ENCODE results near the gene TRIM26.
A peak's percentile ranks its signal among the peaks of the same experiment; 100 is the strongest.

Gene TRIM26

GRCh38 chr6:30211306-30211705, 1.9 kb downstream of the TRIM26 start:
- DNase-seq (ENCODE audit: low spot score) = no peak

DNA sequence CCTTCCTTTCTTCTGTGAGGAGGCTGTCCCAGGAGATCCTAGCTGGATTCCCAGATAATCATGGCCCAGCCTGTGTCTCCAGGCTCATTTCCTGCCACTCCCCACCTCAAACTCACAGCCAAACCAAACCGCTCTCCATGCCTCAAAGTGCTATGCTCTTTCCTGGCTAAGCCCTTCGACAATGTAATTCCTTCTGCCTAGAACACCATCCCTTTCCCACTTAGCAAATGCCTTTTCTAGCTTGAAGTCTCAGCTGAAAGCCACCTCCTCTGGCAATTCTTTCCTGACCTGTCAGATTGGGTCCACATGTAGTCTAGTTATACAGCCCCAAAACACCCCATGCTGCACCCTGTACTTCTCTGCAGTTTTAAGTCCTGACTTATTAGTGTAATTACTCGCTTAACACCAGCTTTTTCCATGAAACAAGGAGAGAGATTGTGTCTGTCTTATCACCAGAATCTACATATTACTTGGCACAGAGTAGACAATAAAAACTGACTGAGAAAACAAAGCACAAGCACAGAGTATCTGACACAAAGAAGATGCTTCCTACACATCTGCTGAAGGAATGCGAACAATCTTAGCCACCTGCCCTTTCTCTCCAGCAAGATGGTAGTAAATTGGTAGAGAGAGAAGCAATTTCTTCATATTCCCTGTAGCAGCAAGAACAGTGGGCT, 5.4 kb downstream of the TRIM26 start:
- no peak for DNase-seq (ENCODE audit: low spot score)

GRCh38 chr6:30206799-30207618, 6.2 kb downstream of the TRIM26 start:
- peak; percentile 22 for DNase-seq (ENCODE audit: low spot score)

- DNase-seq (ENCODE audit: low spot score) = no peak
Observed at GRCh38 chr6:30206152-30206551, 7.1 kb downstream of the TRIM26 start.

- no peak for DNase-seq (ENCODE audit: low spot score)
Observed at GRCh38 chr6:30204116-30204515, 9.1 kb downstream of the TRIM26 start.

DNA sequence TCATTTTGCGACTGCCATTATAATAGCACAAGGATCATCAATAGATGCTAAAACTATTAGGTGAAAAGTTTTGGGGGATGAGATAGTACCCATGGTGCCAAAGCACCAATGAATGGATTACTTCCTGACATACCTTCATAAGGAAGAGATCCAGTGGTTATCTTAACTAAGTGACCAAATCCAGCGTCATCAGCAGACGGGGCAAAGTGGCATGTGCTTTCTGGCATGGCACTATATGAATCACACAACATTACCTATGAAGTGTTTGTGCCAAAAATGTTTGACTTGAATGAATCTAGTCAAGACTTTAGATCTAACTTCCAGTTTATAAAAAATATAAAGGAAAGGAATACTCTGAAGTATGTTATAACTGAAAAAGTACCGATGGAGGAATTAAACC, 10.8 kb downstream of the TRIM26 start:
- DNase-seq (ENCODE audit: low spot score) = no peak

DNA sequence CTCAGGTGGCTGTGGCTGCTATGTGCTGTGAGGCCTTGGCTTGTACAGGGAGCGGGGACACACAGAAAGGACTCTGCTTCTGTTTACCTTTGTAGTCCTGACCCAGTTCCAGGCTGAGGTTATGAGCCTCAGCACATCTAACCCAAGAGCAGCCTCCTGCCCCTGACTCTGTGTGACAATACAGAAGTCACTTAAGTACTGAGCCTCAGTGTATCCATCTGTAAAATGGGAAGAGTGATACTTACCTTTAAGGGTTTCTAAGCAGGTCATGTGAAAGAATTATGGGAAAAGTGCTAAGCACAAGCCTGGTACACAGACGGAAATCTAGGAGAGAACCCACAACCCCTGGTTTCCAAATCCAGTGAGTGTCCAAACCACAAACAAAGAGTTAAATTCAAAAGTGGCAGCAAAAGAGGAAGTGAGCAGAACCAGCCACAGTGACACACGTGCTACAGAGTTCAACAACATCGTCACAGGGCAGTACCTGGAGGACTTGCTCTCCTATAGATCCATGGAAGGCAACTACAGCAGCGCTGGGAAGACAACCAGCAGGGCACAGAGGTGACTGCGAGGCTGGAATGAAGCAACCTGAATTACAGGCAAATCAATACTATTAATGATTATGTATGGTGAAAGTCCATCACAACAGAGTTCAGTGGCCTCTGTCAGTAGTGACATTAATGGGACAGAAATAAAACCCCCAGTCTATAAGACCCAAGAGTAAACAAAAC, 12.5 kb downstream of the TRIM26 start:
- no peak for DNase-seq (ENCODE audit: low spot score)

DNA sequence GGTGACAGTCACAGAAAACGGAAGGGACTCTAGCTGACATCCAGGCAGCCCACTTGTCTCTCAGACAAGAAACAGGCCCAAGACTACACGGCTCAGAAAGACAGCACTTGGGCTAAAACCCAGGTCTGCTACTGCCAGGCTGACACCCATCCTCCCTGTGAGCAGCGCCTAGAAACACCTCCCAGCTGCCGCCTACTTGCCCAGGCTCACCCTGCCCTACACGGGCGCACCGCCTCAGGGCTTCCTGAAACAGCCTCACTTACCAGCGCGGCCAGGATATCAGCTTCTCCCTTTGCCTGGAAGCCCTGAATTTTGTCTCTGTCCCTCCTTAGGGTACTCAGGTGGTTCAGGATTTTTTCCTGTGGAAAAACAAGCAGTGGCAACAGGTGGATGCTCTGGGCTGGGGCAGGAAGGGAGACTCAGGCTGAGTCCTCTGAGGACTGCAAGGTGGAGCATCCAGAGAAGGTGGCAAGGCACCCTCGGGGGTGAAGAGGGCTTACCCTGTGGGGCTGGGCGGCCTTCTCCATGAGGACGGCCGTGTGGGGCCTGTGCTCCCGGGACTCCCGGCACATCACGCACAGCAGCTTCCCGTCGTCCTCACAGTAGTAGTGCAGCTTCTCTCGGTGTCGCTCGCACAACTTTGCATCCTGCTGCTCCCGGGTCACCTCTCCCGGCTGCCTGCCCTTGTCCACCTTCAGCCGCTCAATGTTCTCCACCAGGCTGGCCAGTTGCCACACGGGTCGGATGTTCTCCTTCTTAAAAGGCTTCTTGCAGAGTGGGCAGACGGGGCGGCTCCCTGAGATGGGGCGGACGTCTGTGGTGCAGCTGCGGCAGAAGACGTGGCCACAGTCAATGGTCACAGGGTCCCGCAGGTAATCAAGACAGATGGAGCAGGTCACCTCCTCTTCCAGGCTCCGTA, 14.8 kb downstream of the TRIM26 start:
- DNase-seq (ENCODE audit: low spot score) = no peak

GRCh38 chr6:30196376-30196775, 16.8 kb downstream of the TRIM26 start:
- no peak for DNase-seq (ENCODE audit: low spot score)

DNA sequence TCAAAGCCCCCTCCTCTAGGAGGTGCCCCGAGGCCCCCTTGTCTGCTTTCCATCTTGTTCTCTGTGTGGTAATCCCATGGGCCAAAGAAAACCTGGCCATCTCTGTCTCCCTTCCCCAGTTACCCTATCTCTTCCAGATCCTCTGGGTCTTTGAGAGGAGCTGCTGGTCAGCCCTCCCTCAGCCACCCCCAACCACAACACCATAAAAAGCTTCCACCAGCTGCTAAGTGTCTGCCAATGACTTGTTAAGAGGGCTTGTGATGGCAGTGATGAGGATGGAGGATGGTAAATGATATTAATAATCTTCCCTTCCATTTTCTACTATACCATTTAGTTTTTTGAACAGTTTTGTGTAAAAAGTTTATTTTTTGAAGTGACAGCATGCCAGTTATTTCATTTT, 17.3 kb downstream of the TRIM26 start:
- DNase-seq (ENCODE audit: low spot score) = no peak

- no peak for DNase-seq (ENCODE audit: low spot score)
Observed at GRCh38 chr6:30194797-30195690, 18.2 kb downstream of the TRIM26 start.

DNA sequence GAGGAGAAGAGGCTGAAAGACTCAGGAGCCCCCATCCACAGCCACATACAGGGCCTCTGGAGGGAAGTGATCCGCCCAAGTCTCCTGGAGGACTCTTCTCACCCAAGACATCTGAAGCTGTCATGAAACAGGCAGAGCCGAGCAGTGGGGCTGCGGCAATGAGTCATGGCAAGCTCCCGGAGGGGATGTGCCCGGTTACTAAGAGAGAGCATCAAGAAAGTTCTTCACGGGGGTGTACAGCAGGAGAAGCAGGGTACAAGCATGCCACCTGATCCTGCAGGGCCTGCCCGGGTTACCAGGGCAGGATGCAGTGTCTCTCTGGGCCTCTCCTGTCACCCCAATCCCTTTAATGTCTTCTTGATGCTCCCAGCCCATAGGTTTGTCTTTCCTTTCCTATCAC, 21.1 kb downstream of the TRIM26 start:
- DNase-seq (ENCODE audit: low spot score) = no peak

GRCh38 chr6:30188541-30188940, 24.7 kb downstream of the TRIM26 start:
- no peak for DNase-seq (ENCODE audit: low spot score)

DNA sequence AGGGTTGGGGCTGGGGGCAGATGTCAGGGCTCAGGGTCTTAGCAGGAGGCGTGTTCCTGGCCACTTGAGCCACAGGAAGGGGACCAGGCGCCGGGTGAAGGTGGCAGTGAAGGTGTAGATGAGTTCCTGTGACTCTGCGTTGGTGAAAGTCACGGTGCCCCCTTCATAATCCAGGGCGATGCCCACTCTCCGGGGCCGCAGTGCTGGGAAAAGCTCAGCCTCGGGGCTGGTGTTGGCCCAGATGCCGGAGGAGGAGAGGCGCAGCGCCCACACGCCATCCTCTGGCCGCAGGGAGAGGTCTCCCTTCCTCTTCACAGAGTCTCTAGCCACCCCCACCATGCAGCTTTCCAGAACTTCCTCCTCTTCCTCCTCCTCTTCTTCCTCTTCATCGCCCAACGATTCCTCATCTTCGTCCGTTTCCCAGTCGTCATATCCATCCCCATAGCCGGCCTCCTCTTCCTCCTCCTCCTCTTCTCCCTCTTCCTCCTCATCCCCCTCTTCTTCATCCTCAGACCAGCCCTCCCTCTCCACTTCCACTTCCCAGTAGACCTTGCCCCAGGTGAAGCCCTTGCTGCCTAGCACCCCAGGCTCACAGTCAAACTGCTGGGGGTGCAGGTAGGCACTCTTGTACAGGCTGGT, 27.2 kb downstream of the TRIM26 start:
- no peak for DNase-seq (ENCODE audit: low spot score)

- DNase-seq (ENCODE audit: low spot score) = no peak
Observed at GRCh38 chr6:30184417-30185031, 28.7 kb downstream of the TRIM26 start.

GRCh38 chr6:30180145-30180544, 33.1 kb downstream of the TRIM26 start:
- DNase-seq (ENCODE audit: low spot score) = no peak

GRCh38 chr6:30178837-30179236, 34.4 kb downstream of the TRIM26 start:
- no peak for DNase-seq (ENCODE audit: low spot score)

- DNase-seq (ENCODE audit: low spot score) = no peak
Observed at GRCh38 chr6:30175765-30176164, 37.4 kb downstream of the TRIM26 start.

DNA sequence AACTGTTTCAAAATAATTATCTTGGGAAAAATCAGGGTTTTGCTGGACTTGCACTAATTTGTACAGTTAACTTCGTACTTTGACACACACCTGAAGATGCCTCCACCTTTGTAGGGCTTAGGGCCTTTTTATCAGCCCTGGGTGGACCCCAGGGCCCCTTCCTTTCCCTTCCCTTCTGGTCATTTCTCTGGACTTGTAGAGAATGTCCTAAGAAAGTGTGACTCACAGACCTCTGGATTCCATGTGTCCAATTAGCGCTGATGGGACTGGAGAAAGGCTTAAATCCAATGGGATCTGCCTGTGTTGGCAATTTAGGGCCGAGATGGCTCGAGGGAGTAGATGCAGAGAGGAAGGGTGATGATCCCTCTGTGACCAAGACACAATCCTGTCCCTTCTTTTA, 40.5 kb downstream of the TRIM26 start:
- no peak for DNase-seq (ENCODE audit: low spot score)

All from LoVo (cell line).